Fibroblast of lung (primary cell): Measurements from ENCODE around the gene ESPN. TPM values are rescaled to one million over a fixed set of nuclear protein-coding genes. Genes with fewer than 3 reads are reported as not detected.
A peak's percentile ranks its signal among the peaks of the same experiment; 100 is the strongest.
"Not testable (repeated sequence)": the region's sequence is repeated elsewhere in the genome, so short reads cannot be mapped to it uniquely, and the experiment has no call there.

Experiments
- DNase-seq, 2 donors: peaks; one replicate each; pipeline versions ENCODE4 v3.0.0 to v3.0.0-alpha.2; 2010; ENCODE audit warnings: low read depth in 2 of 2
- H2AFZ ChIP-seq: 2 replicates; pipeline ENCODE4 v1.5.1; 2012; ENCODE audit warnings: low read length, control low read depth, inconsistent platforms
- H3K27ac ChIP-seq: 2 replicates; pipeline ENCODE4 v1.5.1; 2011; ENCODE audit warnings: low read length, control low read depth; ENCODE audit not compliant: insufficient read depth
- H3K27me3 ChIP-seq: 2 replicates; pipeline ENCODE4 v1.5.1; 2011; ENCODE audit warnings: mild to moderate bottlenecking, low read length; ENCODE audit not compliant: control insufficient read depth, insufficient read depth
- H3K36me3 ChIP-seq: 2 replicates; pipeline ENCODE4 v1.5.1; 2011; ENCODE audit warnings: low read length; ENCODE audit not compliant: control insufficient read depth, insufficient read depth
- H3K4me1 ChIP-seq: 2 replicates; pipeline ENCODE4 v1.5.1; 2011; ENCODE audit warnings: low read length; ENCODE audit not compliant: control insufficient read depth, insufficient read depth; ENCODE audit errors: extremely low read depth
- H3K4me2 ChIP-seq: 2 replicates; pipeline ENCODE4 v1.5.1; 2011; ENCODE audit warnings: low read length, control low read depth; ENCODE audit not compliant: insufficient read depth; ENCODE audit errors: extremely low read depth
- H3K4me3 ChIP-seq, 4 experiments: fragments of 200-600 bp in 1 of 4; sonication (generic) in 1 of 4; replicated peaks in 1 of 4; 2 replicates each; pipeline ENCODE4 v1.5.1; 2011 to 2016; ENCODE audit warnings: low read length in 4 of 4, low read depth in 3 of 4, mild to moderate bottlenecking in 3 of 4, control low read depth in 2 of 4, inconsistent platforms in 1 of 4, mixed read lengths in 1 of 4; ENCODE audit not compliant: insufficient read depth in 1 of 4; ENCODE audit errors: control extremely low read depth in 1 of 4
- H3K79me2 ChIP-seq: 2 replicates; pipeline ENCODE4 v1.5.1; 2012; ENCODE audit warnings: mild to moderate bottlenecking, low read length, inconsistent platforms; ENCODE audit not compliant: control insufficient read depth, insufficient read depth
- H3K9ac ChIP-seq: 2 replicates; pipeline ENCODE4 v1.5.1; 2011; ENCODE audit warnings: mild to moderate bottlenecking, low read length, control low read depth; ENCODE audit not compliant: insufficient read depth
- H3K9me3 ChIP-seq: 2 replicates; pipeline ENCODE4 v1.5.1; 2012; ENCODE audit warnings: low read depth, low read length; ENCODE audit not compliant: control insufficient read depth, insufficient read depth
- H4K20me1 ChIP-seq: 2 replicates; pipeline ENCODE4 v1.5.1; 2011; ENCODE audit warnings: low read length; ENCODE audit not compliant: control insufficient read depth, insufficient read depth; ENCODE audit errors: extremely low read depth
- CTCF ChIP-seq, 2 donors: IDR thresholded peaks in 1 of 2; conservative IDR thresholded peaks in 1 of 2; 1 replicate in 1 of 2; 2 replicates in 1 of 2; pipeline ENCODE4 v1.5.1; 2011 to 2012; ENCODE audit warnings: low read length in 2 of 2, control low read depth in 1 of 2, inconsistent platforms in 1 of 2, low read depth in 1 of 2, mild to moderate bottlenecking in 1 of 2
- EZH2 ChIP-seq: IDR thresholded peaks from 2 replicates; pipeline ENCODE4 v1.5.1; 2012; ENCODE audit warnings: low read length, control low read depth, mild to moderate bottlenecking; ENCODE audit errors: missing control alignments
- polyA plus RNA-seq, 2 donors: library from polyadenylated mRNA; depleted of rRNA in 1 of 2; stranded (reverse) in 1 of 2; unstranded in 1 of 2; fragments of >200 nt; gene quantifications; 2 replicates each; pipeline ENCODE4 v1.2.1, GENCODE V29; 2011 to 2012; ENCODE audit warnings: missing spikeins in 1 of 2
- total RNA-seq: library from RNA; depleted of rRNA; stranded (reverse); fragments of >200 nt; gene quantifications from 2 replicates; pipeline ENCODE4 v1.2.1, GENCODE V29; 2014

ESPN gene
- total and polyA plus RNA-seq, 2 donors (not counting 1 experiment from before 2014, with no cell fraction given) = not detected

- TF ChIP-seq EZH2 = no peak
- DNase-seq = no peak
- Histone ChIP-seq H3K36me3 (no peaks in the 10 kb centered on the region), H3K79me2 (no peaks in the 10 kb centered on the region), H3K27ac (no peak overlapping the region), H3K9ac (no peak overlapping the region), H3K4me1 (no peaks in the 10 kb centered on the region), H3K9me3 (no peaks in the 10 kb centered on the region), H4K20me1 (no peaks in the 10 kb centered on the region), H3K4me2 (no peak overlapping the region), H2AFZ (no peak overlapping the region), H3K4me3 (no peak overlapping the region), H3K27me3 (peaks cover 18% of the 10 kb centered on the region)
These were observed 19.0 kb downstream of the ESPN start for GRCh38 chr1:6443339-6444115.

GRCh38 chr1:6444377-6444776 lies 19.8 kb downstream of the ESPN start:
- Histone ChIP-seq H2AFZ (no peak overlapping the region), H3K9me3 (no peaks in the 10 kb centered on the region), H3K27me3 (peaks cover 24% of the 10 kb centered on the region), H4K20me1 (no peaks in the 10 kb centered on the region), H3K4me3 (no peak overlapping the region), H3K79me2 (no peaks in the 10 kb centered on the region), H3K4me2 (no peak overlapping the region), H3K9ac (no peak overlapping the region), H3K36me3 (no peaks in the 10 kb centered on the region), H3K27ac (no peak overlapping the region), H3K4me1 (no peaks in the 10 kb centered on the region)
- no peak for DNase-seq
- TF ChIP-seq CTCF (conservative IDR thresholded peaks at IDR 0.05 in 1 of 2, IDR thresholded peaks at IDR 0.05 in 1 of 2; ENCODE audit: low read depth in 1 of 2, low read length in 2 of 2) (no peak), EZH2 (no peak)

- H3K79me2 ChIP-seq = no peaks in the 10 kb centered on the region
- H3K9ac ChIP-seq = no peak overlapping the region
- TF ChIP-seq EZH2 (peak; percentile 39), CTCF (conservative IDR thresholded peaks at IDR 0.05 in 1 of 2, IDR thresholded peaks at IDR 0.05 in 1 of 2; ENCODE audit: low read depth in 1 of 2, low read length in 2 of 2) (peak; percentile 25 to 65)
- no peaks in the 10 kb centered on the region for H3K4me1 ChIP-seq
- H4K20me1 ChIP-seq = no peaks in the 10 kb centered on the region
- H3K27me3 ChIP-seq = peaks cover 33% of the 10 kb centered on the region
- no peaks in the 10 kb centered on the region for H3K36me3 ChIP-seq
- no peak overlapping the region for H3K4me3 ChIP-seq
- no peak overlapping the region for H2AFZ ChIP-seq
- no peaks in the 10 kb centered on the region for H3K9me3 ChIP-seq
- H3K4me2 ChIP-seq = no peak overlapping the region
- no peak overlapping the region for H3K27ac ChIP-seq
- DNase-seq = peak; percentile 20 to 37
These were observed 20.6 kb downstream of the ESPN start for GRCh38 chr1:6445062-6445763.

GRCh38 chr1:6445929-6446328 lies 21.4 kb downstream of the ESPN start:
- H3K27ac ChIP-seq, DNase-seq, H3K9ac ChIP-seq, H3K79me2 ChIP-seq, H3K4me1 ChIP-seq, H3K9me3 ChIP-seq, H3K36me3 ChIP-seq, H3K4me2 ChIP-seq, H2AFZ ChIP-seq, H4K20me1 ChIP-seq, H3K4me3 ChIP-seq: not testable (repeated sequence)
- H3K27me3 ChIP-seq = peaks cover 35% of the 10 kb centered on the region
